Kidney (tissue), 14 donors: Measurements from ENCODE around the gene SCN5A. TPM values are rescaled to one million over a fixed set of nuclear protein-coding genes. Genes with fewer than 3 reads are reported as not detected.

ENCODE experiments used
- DNase-seq, 5 donors: peaks; one replicate each; pipeline ENCODE4 v3.0.0-alpha.2; 2013 to 2020
- FAIRE-seq: peaks from 2 replicates; lab custom pipeline; 2012; peaks lifted over from hg19 to GRCh38; lab: Jason Lieb, UNC
- H3K27ac ChIP-seq, 2 donors: one replicate each; pipeline ENCODE4 v1.7.0; 2013; ENCODE audit warnings: low read depth in 2 of 2, low read length in 2 of 2, inconsistent platforms in 1 of 2
- H3K27me3 ChIP-seq: one replicate; pipeline ENCODE4 v1.7.1; 2013; ENCODE audit warnings: low read length, inconsistent platforms; ENCODE audit not compliant: control insufficient read depth, insufficient read depth
- H3K36me3 ChIP-seq, 3 donors: one replicate each; pipeline versions ENCODE4 v1.7.0 to v1.7.1; 2013; ENCODE audit warnings: low read length in 3 of 3, control low read depth in 1 of 3, inconsistent platforms in 1 of 3; ENCODE audit not compliant: insufficient read depth in 3 of 3, control insufficient read depth in 2 of 3
- H3K4me1 ChIP-seq, 3 donors: one replicate each; pipeline versions ENCODE4 v1.7.0 to v1.7.1; 2013; ENCODE audit warnings: low read length in 3 of 3, inconsistent platforms in 1 of 3, low read depth in 1 of 3; ENCODE audit not compliant: control insufficient read depth in 2 of 3, insufficient read depth in 2 of 3
- H3K4me3 ChIP-seq, 3 donors: one replicate each; pipeline versions ENCODE4 v1.7.0 to v1.8.1; 2013; ENCODE audit warnings: low read length in 3 of 3, control low read depth in 1 of 3, inconsistent platforms in 1 of 3
- H3K9ac ChIP-seq, 3 donors: one replicate each; pipeline versions ENCODE4 v1.7.0 to v1.7.1; 2013; ENCODE audit warnings: low read length in 3 of 3, control low read depth in 1 of 3, inconsistent platforms in 1 of 3
- H3K9me3 ChIP-seq, 3 donors: one replicate each; pipeline versions ENCODE4 v1.7.0 to v1.7.1; 2013; ENCODE audit warnings: low read length in 3 of 3, control low read depth in 1 of 3, inconsistent platforms in 1 of 3; ENCODE audit not compliant: control insufficient read depth in 2 of 3, insufficient read depth in 1 of 3
- CTCF ChIP-seq: IDR thresholded peaks from 3 replicates; pipeline ENCODE4 v1.5.1; 2012; ENCODE audit warnings: mild to moderate bottlenecking, moderate library complexity, borderline replicate concordance; ENCODE audit not compliant: insufficient read depth; ENCODE audit errors: extremely low read depth
- intact Hi-C: fragments of 100-400 bp; cut with DNase I; formaldehyde crosslinking; loops from one replicate; pipeline ENCODE4 v1.11.1; 2022
- polyA plus RNA-seq: library from polyadenylated mRNA; stranded (reverse); fragments of 350-450 nt; fragmentation: Illumina TruSeq; extraction: RNeasy Lipid Tissue Mini Kit (QIAGEN cat#74804); gene quantifications from one replicate; pipeline ENCODE4 v1.2.3, GENCODE V29; 2014; ENCODE audit warnings: low read depth, low replicate concordance; ENCODE audit not compliant: insufficient read depth
- total RNA-seq: library from RNA; stranded (reverse); fragmentation: NEBNext Ultra II Directional; extraction: Animal tissue kit (Norgen Biotek cat#: 25700); gene quantifications from one replicate; pipeline ENCODE4 v1.2.1, GENCODE V29; 2021
- donor health status: control.
- donor health status: control.
- donor health status: control.
- donor health status: control.
- donor health status: control.
- donor health status: DM: yes; HTN: yes; CAD: no.
- donor health status: Normal renal cell carcinoma (clear cell type).

Gene SCN5A
- total and polyA plus RNA-seq, 2 donors from 2014 or later = 0.06 to 0.72 TPM

- Histone ChIP-seq H3K9me3 (no peaks in the 10 kb centered on the region), H3K4me3 (no peak overlapping the region), H3K27me3 (no peaks in the 10 kb centered on the region), H3K36me3 (no peaks in the 10 kb centered on the region), H3K9ac (no peak overlapping the region), H3K27ac (no peak overlapping the region), H3K4me1 (no peaks in the 10 kb centered on the region)
- no peak for TF ChIP-seq CTCF
- DNase-seq = no peak
- intact Hi-C loops = no loop called here
- FAIRE-seq = no peak
These were observed 46.5 kb upstream of the SCN5A start for GRCh38 chr3:38696034-38696433.

GRCh38 chr3:38690185-38690584 lies 40.7 kb upstream of the SCN5A start:
- DNase-seq (no peak), FAIRE-seq (no peak)
- intact Hi-C loops = no loop called here

GRCh38 chr3:38689774-38690173 lies 40.3 kb upstream of the SCN5A start:
- Histone ChIP-seq H3K4me1 (no peaks in the 10 kb centered on the region), H3K9ac (no peak overlapping the region), H3K27me3 (no peaks in the 10 kb centered on the region), H3K36me3 (no peaks in the 10 kb centered on the region), H3K27ac (no peak overlapping the region), H3K4me3 (no peak overlapping the region), H3K9me3 (no peaks in the 10 kb centered on the region)
- DNase-seq (no peak), FAIRE-seq (no peak)
- no peak for TF ChIP-seq CTCF
- intact Hi-C loops = no loop called here

More at GRCh38 chr3:38690185-38690584, 40.7 kb upstream of the SCN5A start:
- Histone ChIP-seq H3K9me3 (no peaks in the 10 kb centered on the region), H3K36me3 (no peaks in the 10 kb centered on the region), H3K4me1 (no peaks in the 10 kb centered on the region), H3K27me3 (no peaks in the 10 kb centered on the region), H3K9ac (no peak overlapping the region), H3K27ac (no peak overlapping the region), H3K4me3 (no peak overlapping the region)
- no peak for TF ChIP-seq CTCF

GRCh38 chr3:38689346-38689745 lies 39.9 kb upstream of the SCN5A start:
- Histone ChIP-seq H3K36me3 (no peaks in the 10 kb centered on the region), H3K4me1 (no peaks in the 10 kb centered on the region), H3K9ac (no peak overlapping the region), H3K27ac (no peak overlapping the region), H3K4me3 (no peak overlapping the region), H3K9me3 (no peaks in the 10 kb centered on the region), H3K27me3 (no peaks in the 10 kb centered on the region)
- no peak for DNase-seq
- intact Hi-C loops = no loop called here
- no peak for FAIRE-seq
- no peak for TF ChIP-seq CTCF
